Right lobe of liver (tissue), 4 donors: ENCODE results near the gene CDC42EP4.

Experiments used
- POLR2A ChIP-seq: fragments of 450-650 bp; IDR thresholded peaks from one replicate; pipeline ENCODE4 v1.6.1; 2017; ENCODE audit warnings: antibody characterized with exemption, mild to moderate bottlenecking
- TF ChIP-seq, protein P1 (sequence below), 4 donors: fragments of 200-600 bp in 3 of 4; fragments of 450-650 bp in 1 of 4; IDR thresholded peaks; one replicate each; pipeline versions ENCODE4 v1.5.1 to v1.8.0; 2016 to 2022; ENCODE audit warnings: antibody characterized with exemption in 4 of 4, mild to moderate bottlenecking in 2 of 4
- donor health status: DM: no; HTN: no; CAD: no.
- donor health status: DM: no; HTN: no; CAD: no.
- donor health status: DM: no; HTN: yes; CAD: no.

DNA sequence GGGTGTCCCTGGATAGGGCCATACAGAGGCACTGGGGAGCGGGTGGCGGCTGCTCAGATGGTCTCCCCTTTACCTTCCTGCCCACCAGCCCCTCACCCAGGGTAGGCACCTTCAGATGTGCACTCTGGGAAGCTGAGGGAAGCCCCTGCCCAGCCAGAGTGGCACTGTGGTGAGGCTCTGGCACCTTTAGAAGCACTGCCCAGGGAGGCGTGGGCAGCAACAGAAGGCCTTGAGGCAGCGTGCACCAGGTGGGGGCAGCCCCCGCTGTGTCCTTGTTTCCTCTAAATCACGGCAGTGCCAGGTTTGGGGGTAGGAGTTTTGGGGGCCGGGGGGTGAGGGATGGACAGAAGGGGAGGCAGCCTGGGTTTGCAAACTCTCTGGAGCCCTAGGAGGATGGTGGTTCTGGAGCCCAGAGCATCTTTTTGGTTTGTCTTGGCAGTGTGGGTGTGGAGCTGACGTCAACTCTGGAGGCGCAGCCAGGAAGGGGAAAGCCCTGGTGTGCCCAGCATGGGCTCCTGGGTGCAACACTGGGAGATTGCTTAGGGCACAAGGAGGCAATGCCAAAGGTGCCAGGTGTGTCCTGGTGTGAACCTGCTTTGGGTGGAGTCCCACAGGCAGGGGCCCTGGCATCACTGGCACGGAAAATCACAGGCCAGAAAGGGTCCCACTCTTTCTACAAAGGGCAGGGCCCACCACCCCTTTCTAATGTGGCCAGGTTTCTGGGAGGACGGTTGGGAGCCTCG, 23.1 kb upstream of the CDC42EP4 start:
- TF ChIP-seq, protein P1, sequence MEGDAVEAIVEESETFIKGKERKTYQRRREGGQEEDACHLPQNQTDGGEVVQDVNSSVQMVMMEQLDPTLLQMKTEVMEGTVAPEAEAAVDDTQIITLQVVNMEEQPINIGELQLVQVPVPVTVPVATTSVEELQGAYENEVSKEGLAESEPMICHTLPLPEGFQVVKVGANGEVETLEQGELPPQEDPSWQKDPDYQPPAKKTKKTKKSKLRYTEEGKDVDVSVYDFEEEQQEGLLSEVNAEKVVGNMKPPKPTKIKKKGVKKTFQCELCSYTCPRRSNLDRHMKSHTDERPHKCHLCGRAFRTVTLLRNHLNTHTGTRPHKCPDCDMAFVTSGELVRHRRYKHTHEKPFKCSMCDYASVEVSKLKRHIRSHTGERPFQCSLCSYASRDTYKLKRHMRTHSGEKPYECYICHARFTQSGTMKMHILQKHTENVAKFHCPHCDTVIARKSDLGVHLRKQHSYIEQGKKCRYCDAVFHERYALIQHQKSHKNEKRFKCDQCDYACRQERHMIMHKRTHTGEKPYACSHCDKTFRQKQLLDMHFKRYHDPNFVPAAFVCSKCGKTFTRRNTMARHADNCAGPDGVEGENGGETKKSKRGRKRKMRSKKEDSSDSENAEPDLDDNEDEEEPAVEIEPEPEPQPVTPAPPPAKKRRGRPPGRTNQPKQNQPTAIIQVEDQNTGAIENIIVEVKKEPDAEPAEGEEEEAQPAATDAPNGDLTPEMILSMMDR (IDR thresholded peaks at IDR 0.05): no peak
- no peak for TF ChIP-seq POLR2A
